ENCODE results near the gene CD96.
"Not testable (repeated sequence)": the region's sequence is repeated elsewhere in the genome, so short reads cannot be mapped to it uniquely, and the experiment has no call there.

Gene CD96

GRCh38 chr3:111548756-111549155 is 6.8 kb downstream of the CD96 start:
- DNase-seq (ENCODE audit: low spot score), result no peak
- no peak for FAIRE-seq

GRCh38 chr3:111561902-111562301 is 19.9 kb downstream of the CD96 start:
- DNase-seq (ENCODE audit: low spot score); FAIRE-seq: not testable (repeated sequence)

DNA sequence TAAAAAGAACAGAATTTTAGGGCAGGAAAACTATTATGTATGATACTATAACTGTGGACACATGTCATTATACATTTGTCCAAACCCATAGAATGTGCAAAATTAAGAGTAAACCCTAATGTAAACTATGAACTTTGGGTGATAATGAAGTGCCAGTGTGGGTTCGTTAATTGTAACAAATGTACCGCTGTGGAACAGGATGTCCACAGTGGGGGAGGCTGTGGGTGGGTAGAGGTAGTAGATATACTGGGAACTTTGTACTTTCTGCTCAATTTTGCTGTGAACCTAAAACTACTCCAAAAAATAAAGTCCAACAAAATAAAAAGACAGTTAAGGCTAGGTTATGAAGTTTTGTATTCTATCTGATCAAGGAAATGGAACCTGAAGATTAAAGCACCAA is 24.8 kb downstream of the CD96 start:
- DNase-seq (ENCODE audit: low spot score), result no peak

GRCh38 chr3:111568355-111568754 is 26.4 kb downstream of the CD96 start:
- FAIRE-seq (no peak), DNase-seq (ENCODE audit: low spot score) (no peak)

More for the DNA sequence above, 24.8 kb downstream of the CD96 start:
- no peak for FAIRE-seq

DNA sequence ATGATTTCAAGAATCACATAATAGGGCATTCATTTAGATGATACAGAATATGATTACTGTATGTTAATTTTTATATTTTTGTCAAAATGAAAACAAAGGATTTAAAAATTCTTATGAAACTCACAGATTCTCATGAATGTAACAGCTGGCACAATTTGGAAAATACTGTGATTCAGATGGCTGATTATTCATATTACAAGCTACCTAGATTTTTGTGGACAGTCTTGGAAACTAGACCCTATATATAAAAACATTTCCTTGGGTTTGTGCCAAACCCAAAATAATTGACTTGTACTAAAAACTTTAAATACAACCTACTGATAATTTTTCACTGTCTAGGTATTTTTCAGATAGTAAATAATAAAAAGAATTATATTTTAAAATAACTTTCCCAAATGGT is 26.9 kb downstream of the CD96 start:
- no peak for DNase-seq (ENCODE audit: low spot score)
- no peak for FAIRE-seq

- FAIRE-seq (no peak), DNase-seq (ENCODE audit: low spot score) (no peak)
Observed at GRCh38 chr3:111570404-111571030, 28.5 kb downstream of the CD96 start.

DNA sequence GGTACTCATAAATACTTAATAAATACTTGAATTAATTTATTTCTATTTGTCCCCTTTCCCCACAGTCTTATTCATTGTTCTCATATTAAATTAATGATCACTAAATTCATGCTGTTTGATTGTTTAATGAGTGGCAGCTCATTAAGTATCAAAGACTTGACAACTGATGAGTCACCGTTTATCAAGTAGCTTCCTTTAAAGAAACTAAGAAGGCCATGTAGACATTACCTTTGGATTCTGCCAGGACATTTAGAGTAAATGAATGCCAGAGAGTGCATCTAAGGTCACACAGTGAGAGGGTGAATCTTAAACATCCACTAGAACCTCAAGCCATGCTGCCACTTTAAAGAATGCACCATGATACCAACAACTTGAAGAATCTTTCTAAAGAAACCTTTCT is 29.3 kb downstream of the CD96 start:
- FAIRE-seq, result no peak
- no peak for DNase-seq (ENCODE audit: low spot score)

- no peak for FAIRE-seq
- DNase-seq (ENCODE audit: low spot score), result no peak
Observed at GRCh38 chr3:111571907-111572460, 30.0 kb downstream of the CD96 start.

DNA sequence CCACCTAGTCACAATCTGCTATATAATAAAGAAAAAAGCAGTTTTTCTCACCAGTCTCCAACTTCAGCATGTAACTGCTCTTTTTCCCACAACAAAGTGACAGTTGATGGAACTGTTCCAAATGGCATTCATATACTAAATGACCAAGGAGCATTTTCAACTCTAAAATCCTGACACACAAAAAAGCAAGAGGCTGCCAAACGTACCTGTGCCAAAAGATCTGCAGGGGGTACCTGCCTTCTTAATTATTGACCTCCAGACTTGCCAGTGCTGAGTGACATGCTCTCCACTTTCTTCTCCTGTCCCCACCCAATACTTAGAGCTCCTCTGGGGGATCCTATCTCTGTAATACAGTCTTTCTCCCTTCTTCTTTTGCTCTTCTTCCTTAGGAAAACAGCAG is 35.1 kb downstream of the CD96 start:
- no peak for FAIRE-seq

DNA sequence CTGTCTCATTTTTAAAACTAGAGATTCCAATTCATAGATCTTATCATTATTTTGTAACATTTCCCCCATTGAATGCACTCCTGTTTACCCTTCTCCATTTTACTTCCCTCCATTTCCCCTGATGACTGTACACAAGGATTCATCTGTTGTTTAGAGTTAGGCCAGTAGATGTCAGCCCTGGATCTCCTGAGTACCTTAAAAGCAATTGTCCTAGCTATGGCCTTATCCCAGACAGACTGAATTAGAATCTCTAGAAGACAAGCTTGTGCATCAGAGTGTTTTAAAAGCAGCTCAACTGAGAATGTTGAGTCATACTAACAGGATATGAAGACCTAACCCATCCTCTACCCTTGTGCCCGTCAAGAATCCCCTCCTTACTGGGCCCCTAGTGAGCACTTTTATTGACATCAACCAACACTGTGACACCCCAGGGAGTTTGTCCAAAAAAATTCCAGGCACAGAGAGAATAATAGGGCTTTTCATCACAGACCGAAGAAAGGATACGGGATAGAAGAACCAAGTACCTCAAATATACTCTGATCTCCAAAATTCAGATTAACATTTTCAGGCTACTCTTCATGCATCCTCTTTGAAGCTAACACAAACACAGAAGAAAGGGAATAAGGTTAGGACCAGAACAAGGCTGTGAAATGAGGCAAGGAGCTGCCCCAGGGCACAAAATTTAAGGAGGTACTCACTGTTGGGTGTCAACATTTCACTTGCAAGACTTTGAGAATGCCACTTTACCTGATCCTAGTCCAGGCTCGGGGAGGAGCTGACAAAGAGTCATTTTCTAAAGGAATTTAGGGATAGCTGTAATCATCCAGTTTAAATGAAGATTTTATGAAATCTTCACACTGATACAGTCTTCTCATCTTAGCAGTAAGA is 36.0 kb downstream of the CD96 start:
- peak; percentile 79 for DNase-seq (ENCODE audit: low spot score)
- FAIRE-seq, result peak; percentile 74

More for the DNA sequence above, 35.1 kb downstream of the CD96 start:
- no peak for DNase-seq (ENCODE audit: low spot score)

GRCh38 chr3:111578867-111579266 is 36.9 kb downstream of the CD96 start:
- FAIRE-seq (no peak), DNase-seq (ENCODE audit: low spot score) (no peak)

DNA sequence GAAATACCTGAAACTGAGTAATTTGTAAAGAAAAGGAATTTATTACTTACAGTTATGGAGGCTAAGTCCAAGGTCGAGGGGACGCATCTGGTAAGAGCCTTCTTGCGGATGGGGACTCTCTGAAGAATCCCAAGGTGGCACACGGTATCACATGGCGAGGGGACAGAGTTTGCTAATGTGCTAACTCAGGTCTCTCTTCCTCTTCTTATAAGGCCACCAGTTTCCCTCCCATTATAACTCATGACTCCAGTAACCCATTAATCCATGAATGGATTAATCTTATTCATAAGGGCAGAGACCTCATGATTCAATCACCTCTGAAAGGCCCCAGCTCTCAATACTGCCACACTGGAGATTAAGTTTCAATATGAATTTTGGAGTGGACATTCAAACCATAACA is 37.5 kb downstream of the CD96 start:
- DNase-seq (ENCODE audit: low spot score), result no peak
- no peak for FAIRE-seq

GRCh38 chr3:111581403-111582119 is 39.6 kb downstream of the CD96 start:
- FAIRE-seq (no peak), DNase-seq (ENCODE audit: low spot score) (no peak)

DNA sequence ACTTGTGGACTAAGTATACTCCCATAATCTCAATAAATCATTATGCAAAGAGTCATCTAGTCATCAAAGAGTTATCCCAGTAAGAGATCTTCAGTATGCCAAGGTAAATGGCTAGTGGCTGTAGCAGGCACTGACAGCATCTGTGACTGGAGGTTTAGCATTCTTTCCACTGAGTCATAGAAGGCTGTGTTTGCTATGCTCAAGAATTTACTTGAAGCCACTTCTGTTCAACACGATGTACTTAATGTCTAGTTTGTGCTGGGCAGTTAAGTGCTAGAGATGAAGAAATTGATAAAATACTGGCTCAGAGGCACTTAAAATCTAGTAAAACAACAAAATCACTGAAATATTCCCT is 40.1 kb downstream of the CD96 start:
- peak; percentile 96 for DNase-seq (ENCODE audit: low spot score)
- FAIRE-seq, result peak; percentile 94

DNA sequence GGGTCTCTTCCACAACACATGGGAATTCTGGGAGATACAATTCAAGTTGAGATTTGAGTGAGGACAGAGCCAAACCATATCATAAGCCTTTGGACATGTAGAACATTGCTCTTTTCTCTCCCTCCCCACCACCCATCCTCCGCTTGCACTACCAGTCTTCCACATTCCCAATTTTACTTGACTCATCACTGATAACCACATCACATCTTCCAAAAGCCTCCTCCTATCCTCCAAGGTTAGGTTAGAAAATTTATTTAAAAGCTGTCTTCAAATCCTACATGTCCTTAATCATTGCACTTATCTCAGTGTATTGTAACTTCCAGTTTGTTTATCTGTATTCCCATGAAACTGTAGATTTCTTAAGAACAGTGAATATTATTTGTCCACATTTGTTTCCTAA is 42.7 kb downstream of the CD96 start:
- DNase-seq (ENCODE audit: low spot score), result no peak
- FAIRE-seq, result no peak

- FAIRE-seq, result peak; percentile 68
Observed at GRCh38 chr3:111585217-111585616, 43.2 kb downstream of the CD96 start.

GRCh38 chr3:111588527-111588926 is 46.5 kb downstream of the CD96 start:
- no peak for DNase-seq (ENCODE audit: low spot score)
- no peak for FAIRE-seq

More at GRCh38 chr3:111585217-111585616, 43.2 kb downstream of the CD96 start:
- peak; percentile 79 for DNase-seq (ENCODE audit: low spot score)

- no peak for FAIRE-seq
- no peak for DNase-seq (ENCODE audit: low spot score)
Observed at GRCh38 chr3:111589303-111590142, 47.5 kb downstream of the CD96 start.

GRCh38 chr3:111590143-111590491 is 48.1 kb downstream of the CD96 start:
- FAIRE-seq (no peak), DNase-seq (ENCODE audit: low spot score) (no peak)

- no peak for FAIRE-seq
Observed at GRCh38 chr3:111591555-111591954, 49.6 kb downstream of the CD96 start.

GRCh38 chr3:111592143-111592542 is 50.1 kb downstream of the CD96 start:
- FAIRE-seq, result peak; percentile 49
- DNase-seq (ENCODE audit: low spot score), result no peak

More at GRCh38 chr3:111591555-111591954, 49.6 kb downstream of the CD96 start:
- no peak for DNase-seq (ENCODE audit: low spot score)

Measured in RCC 7860 (cell line).